WTC11 (cell line): ENCODE results near the gene KLK1. TPM values are rescaled to one million over a fixed set of nuclear protein-coding genes. Genes with fewer than 3 reads are reported as not detected.

Experiments used
- ATAC-seq: fragments of 200-7000 bp; cut with Tn5 transposase; 2 replicates; pipeline ENCODE4 v1.10.0; 2021; ENCODE audit warnings: mild to moderate bottlenecking, moderate library complexity
- CTCF ChIA-PET: fragments of 300-600 bp; sonication (Branson Sonifier 250); formaldehyde crosslinking; loops from one replicate; lab custom pipeline; 2021; ENCODE audit warnings: antibody characterized with exemption; lab: Charles Lee
- POLR2A ChIA-PET: fragments of 350-600 bp; sonication (Branson Sonifier 250); formaldehyde crosslinking; loops from one replicate; lab custom pipeline; 2021; ENCODE audit warnings: antibody characterized with exemption; lab: Charles Lee
- DNase-seq: peaks from one replicate; pipeline ENCODE4 v3.0.0; 2021; ENCODE audit warnings: low spot score
- H3K27ac Mint-ChIP-seq: 2 replicates; pipeline ENCODE4 v1.8.0; 2021; ENCODE audit warnings: mixed read lengths
- H3K27me3 Mint-ChIP-seq: 2 replicates; pipeline ENCODE4 v1.8.0; 2021; ENCODE audit warnings: low read depth, mild to moderate bottlenecking, moderate library complexity, mixed read lengths
- H3K36me3 Mint-ChIP-seq: 2 replicates; pipeline ENCODE4 v1.8.0; 2021; ENCODE audit warnings: mixed read lengths
- H3K4me1 Mint-ChIP-seq: 2 replicates; pipeline ENCODE4 v1.8.0; 2022; ENCODE audit warnings: mixed read lengths
- H3K4me3 Mint-ChIP-seq: 2 replicates; pipeline ENCODE4 v1.8.0; 2021; ENCODE audit warnings: mild to moderate bottlenecking, moderate library complexity, mixed read lengths
- H3K9me3 Mint-ChIP-seq: 2 replicates; pipeline ENCODE4 v1.8.0; 2021; ENCODE audit warnings: mixed read lengths
- CREM ChIP-seq: sonication (generic); formaldehyde crosslinking; IDR thresholded peaks from 2 replicates; pipeline ENCODE4 v1.8.1; 2022; ENCODE audit warnings: mild to moderate bottlenecking, missing genetic modification reagents, moderate library complexity
- GABPB1 ChIP-seq: sonication (generic); formaldehyde crosslinking; IDR thresholded peaks from 2 replicates; pipeline ENCODE4 v1.8.1; 2023; ENCODE audit warnings: mild to moderate bottlenecking, missing genetic modification reagents
- GTF2I ChIP-seq: fragments of 250-450 bp; sonication (Bioruptor Pico); conservative IDR thresholded peaks from 2 replicates; pipeline ENCODE4 v1.4.0; 2021; ENCODE audit warnings: mild to moderate bottlenecking
- JAZF1 ChIP-seq: fragments of 250-450 bp; sonication (Bioruptor Pico); IDR thresholded peaks from 2 replicates; pipeline ENCODE4 v1.9.0; 2021; ENCODE audit warnings: moderate library complexity, mild to moderate bottlenecking, inconsistent platforms
- MXD4 ChIP-seq: fragments of 250-450 bp; sonication (Bioruptor Pico); IDR thresholded peaks from 2 replicates; pipeline ENCODE4 v1.8.0; 2021; ENCODE audit warnings: mild to moderate bottlenecking, moderate library complexity, borderline replicate concordance
- NFE2L1 ChIP-seq: sonication (generic); formaldehyde crosslinking; IDR thresholded peaks from 2 replicates; pipeline ENCODE4 v1.8.1; 2023; ENCODE audit warnings: missing genetic modification reagents
- NR2C2 ChIP-seq: sonication (generic); formaldehyde crosslinking; IDR thresholded peaks from 2 replicates; pipeline ENCODE4 v1.8.0; 2022; ENCODE audit warnings: mild to moderate bottlenecking, missing genetic modification reagents
- OVOL2 ChIP-seq: fragments of 250-450 bp; sonication (Bioruptor Pico); IDR thresholded peaks from 2 replicates; pipeline ENCODE4 v1.9.0; 2021; ENCODE audit warnings: mild to moderate bottlenecking, borderline replicate concordance
- RELA ChIP-seq: sonication (generic); formaldehyde crosslinking; IDR thresholded peaks from 2 replicates; pipeline ENCODE4 v1.8.1; 2022; ENCODE audit warnings: missing genetic modification reagents, mild to moderate bottlenecking, borderline replicate concordance
- SMAD3 ChIP-seq: sonication (generic); formaldehyde crosslinking; IDR thresholded peaks from 2 replicates; pipeline ENCODE4 v1.8.0; 2022; ENCODE audit warnings: missing genetic modification reagents, mild to moderate bottlenecking, borderline replicate concordance
- SOX15 ChIP-seq: fragments of 250-450 bp; sonication (Bioruptor Pico); IDR thresholded peaks from 2 replicates; pipeline ENCODE4 v1.9.0; 2021; ENCODE audit warnings: mild to moderate bottlenecking
- total RNA-seq: library from RNA; stranded (reverse); gene quantifications from 3 replicates; pipeline ENCODE4 v1.2.3, GENCODE V29; 2021
- TF ChIP-seq, protein P1 (sequence below): fragments of 250-450 bp; sonication (Bioruptor Pico); IDR thresholded peaks from 2 replicates; pipeline ENCODE4 v1.9.0; 2021; ENCODE audit warnings: mild to moderate bottlenecking, borderline replicate concordance
- TF ChIP-seq, protein P2 (sequence below): sonication (generic); formaldehyde crosslinking; IDR thresholded peaks from 2 replicates; pipeline ENCODE4 v1.8.1; 2023; ENCODE audit warnings: mild to moderate bottlenecking, missing genetic modification reagents, borderline replicate concordance
- TF ChIP-seq, protein P3 (sequence below): sonication (generic); formaldehyde crosslinking; IDR thresholded peaks from 2 replicates; pipeline ENCODE4 v1.8.0; 2022; ENCODE audit warnings: mild to moderate bottlenecking, missing genetic modification reagents
- TF ChIP-seq, protein P4 (sequence below): fragments of 250-450 bp; sonication (Bioruptor Pico); IDR thresholded peaks from 2 replicates; pipeline ENCODE4 v2.1.2; 2022; ENCODE audit warnings: mild to moderate bottlenecking, moderate library complexity
- TF ChIP-seq, protein P5 (sequence below): sonication (generic); formaldehyde crosslinking; IDR thresholded peaks from 2 replicates; pipeline ENCODE4 v1.8.1; 2022; ENCODE audit warnings: mild to moderate bottlenecking, moderate library complexity, missing genetic modification reagents
- TF ChIP-seq, protein P6 (sequence below): sonication (generic); formaldehyde crosslinking; conservative IDR thresholded peaks from 2 replicates; pipeline ENCODE4 v1.8.1; 2023; ENCODE audit warnings: mild to moderate bottlenecking, low read depth, missing genetic modification reagents, moderate library complexity
- TF ChIP-seq, protein P7 (sequence below): fragments of 250-450 bp; sonication (Bioruptor Pico); IDR thresholded peaks from 2 replicates; pipeline ENCODE4 v1.9.0; 2021; ENCODE audit warnings: mild to moderate bottlenecking
- TF ChIP-seq, protein P8 (sequence below): fragments of 200-600 bp; IDR thresholded peaks from 2 replicates; pipeline ENCODE4 v1.8.0; 2022; ENCODE audit warnings: antibody characterized with exemption

The KLK1 gene
- total RNA-seq, 1 experiment from 2014 or later: 3.9 TPM

DNA sequence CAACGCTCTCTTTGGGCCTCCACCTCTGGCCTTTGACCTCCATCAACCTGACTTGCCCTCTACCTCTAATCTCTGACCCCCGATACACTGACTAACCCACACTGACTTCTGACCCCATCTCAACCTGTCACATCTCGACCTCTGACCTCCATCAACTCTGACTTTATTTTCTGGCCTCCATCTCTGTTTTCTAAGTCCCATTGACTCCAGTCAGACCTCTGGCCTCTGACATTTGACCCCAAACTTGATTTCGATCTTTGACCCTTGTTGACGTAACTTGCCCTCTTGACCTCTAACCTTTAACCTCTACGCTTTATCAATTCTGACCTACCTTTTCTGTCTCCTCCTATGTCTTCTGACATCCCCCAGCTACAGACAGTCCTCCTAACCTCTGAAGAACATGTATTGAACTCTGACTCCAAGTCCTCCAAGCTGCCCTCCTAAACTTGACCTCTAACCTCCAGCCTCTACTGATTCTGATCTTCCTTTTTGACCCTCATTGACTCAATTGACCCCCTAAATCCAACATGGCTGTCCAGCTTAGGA, 32.6 kb downstream of the KLK1 start (continued):
- TF ChIP-seq GTF2I (CRISPR knock-in tag): no peak
- no peak for TF ChIP-seq JAZF1 (CRISPR knock-in tag)

DNA sequence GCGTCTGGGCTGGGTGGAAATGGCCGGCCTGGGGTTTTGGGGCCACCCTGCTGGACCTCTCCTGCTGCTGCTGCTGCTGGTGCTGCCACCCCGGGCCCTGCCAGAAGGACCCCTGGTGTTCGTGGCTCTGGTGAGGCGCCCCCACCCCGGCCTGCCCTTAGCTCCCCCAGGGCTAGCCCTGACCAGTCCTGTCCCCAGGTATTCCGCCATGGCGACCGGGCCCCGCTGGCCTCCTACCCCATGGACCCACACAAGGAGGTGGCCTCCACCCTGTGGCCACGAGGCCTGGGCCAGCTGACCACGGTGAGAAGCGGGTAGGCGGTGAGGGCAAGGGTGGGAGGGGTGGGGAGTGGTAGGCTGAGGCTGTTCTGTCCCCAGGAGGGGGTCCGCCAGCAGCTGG, 33.2 kb downstream of the KLK1 start, which contains the start of gene ACP4:
Gene ACP4, plus strand, starts transcription at position 20 of the 400 bp plus-strand sequence. Its CDS starts 0 bp downstream, at position 20.
- peaks cover 12% of the 10 kb centered on the region for H3K4me1 Mint-ChIP-seq
- TF ChIP-seq, protein P1, sequence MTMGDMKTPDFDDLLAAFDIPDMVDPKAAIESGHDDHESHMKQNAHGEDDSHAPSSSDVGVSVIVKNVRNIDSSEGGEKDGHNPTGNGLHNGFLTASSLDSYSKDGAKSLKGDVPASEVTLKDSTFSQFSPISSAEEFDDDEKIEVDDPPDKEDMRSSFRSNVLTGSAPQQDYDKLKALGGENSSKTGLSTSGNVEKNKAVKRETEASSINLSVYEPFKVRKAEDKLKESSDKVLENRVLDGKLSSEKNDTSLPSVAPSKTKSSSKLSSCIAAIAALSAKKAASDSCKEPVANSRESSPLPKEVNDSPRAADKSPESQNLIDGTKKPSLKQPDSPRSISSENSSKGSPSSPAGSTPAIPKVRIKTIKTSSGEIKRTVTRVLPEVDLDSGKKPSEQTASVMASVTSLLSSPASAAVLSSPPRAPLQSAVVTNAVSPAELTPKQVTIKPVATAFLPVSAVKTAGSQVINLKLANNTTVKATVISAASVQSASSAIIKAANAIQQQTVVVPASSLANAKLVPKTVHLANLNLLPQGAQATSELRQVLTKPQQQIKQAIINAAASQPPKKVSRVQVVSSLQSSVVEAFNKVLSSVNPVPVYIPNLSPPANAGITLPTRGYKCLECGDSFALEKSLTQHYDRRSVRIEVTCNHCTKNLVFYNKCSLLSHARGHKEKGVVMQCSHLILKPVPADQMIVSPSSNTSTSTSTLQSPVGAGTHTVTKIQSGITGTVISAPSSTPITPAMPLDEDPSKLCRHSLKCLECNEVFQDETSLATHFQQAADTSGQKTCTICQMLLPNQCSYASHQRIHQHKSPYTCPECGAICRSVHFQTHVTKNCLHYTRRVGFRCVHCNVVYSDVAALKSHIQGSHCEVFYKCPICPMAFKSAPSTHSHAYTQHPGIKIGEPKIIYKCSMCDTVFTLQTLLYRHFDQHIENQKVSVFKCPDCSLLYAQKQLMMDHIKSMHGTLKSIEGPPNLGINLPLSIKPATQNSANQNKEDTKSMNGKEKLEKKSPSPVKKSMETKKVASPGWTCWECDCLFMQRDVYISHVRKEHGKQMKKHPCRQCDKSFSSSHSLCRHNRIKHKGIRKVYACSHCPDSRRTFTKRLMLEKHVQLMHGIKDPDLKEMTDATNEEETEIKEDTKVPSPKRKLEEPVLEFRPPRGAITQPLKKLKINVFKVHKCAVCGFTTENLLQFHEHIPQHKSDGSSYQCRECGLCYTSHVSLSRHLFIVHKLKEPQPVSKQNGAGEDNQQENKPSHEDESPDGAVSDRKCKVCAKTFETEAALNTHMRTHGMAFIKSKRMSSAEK (CRISPR knock-in tag): no peak
- TF ChIP-seq OVOL2 (CRISPR knock-in tag) (no peak), SOX15 (no peak), MXD4 (CRISPR knock-in tag) (no peak), GABPB1 (CRISPR knock-in tag) (no peak), NR2C2 (no peak), SMAD3 (CRISPR knock-in tag) (no peak), CREM (CRISPR knock-in tag) (no peak), NFE2L1 (CRISPR knock-in tag) (no peak), RELA (CRISPR knock-in tag) (no peak)
- TF ChIP-seq, protein P2, sequence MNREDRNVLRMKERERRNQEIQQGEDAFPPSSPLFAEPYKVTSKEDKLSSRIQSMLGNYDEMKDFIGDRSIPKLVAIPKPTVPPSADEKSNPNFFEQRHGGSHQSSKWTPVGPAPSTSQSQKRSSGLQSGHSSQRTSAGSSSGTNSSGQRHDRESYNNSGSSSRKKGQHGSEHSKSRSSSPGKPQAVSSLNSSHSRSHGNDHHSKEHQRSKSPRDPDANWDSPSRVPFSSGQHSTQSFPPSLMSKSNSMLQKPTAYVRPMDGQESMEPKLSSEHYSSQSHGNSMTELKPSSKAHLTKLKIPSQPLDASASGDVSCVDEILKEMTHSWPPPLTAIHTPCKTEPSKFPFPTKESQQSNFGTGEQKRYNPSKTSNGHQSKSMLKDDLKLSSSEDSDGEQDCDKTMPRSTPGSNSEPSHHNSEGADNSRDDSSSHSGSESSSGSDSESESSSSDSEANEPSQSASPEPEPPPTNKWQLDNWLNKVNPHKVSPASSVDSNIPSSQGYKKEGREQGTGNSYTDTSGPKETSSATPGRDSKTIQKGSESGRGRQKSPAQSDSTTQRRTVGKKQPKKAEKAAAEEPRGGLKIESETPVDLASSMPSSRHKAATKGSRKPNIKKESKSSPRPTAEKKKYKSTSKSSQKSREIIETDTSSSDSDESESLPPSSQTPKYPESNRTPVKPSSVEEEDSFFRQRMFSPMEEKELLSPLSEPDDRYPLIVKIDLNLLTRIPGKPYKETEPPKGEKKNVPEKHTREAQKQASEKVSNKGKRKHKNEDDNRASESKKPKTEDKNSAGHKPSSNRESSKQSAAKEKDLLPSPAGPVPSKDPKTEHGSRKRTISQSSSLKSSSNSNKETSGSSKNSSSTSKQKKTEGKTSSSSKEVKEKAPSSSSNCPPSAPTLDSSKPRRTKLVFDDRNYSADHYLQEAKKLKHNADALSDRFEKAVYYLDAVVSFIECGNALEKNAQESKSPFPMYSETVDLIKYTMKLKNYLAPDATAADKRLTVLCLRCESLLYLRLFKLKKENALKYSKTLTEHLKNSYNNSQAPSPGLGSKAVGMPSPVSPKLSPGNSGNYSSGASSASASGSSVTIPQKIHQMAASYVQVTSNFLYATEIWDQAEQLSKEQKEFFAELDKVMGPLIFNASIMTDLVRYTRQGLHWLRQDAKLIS (CRISPR knock-in tag): no peak
- TF ChIP-seq, protein P3, sequence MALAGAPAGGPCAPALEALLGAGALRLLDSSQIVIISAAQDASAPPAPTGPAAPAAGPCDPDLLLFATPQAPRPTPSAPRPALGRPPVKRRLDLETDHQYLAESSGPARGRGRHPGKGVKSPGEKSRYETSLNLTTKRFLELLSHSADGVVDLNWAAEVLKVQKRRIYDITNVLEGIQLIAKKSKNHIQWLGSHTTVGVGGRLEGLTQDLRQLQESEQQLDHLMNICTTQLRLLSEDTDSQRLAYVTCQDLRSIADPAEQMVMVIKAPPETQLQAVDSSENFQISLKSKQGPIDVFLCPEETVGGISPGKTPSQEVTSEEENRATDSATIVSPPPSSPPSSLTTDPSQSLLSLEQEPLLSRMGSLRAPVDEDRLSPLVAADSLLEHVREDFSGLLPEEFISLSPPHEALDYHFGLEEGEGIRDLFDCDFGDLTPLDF (CRISPR knock-in tag): no peak
- TF ChIP-seq, protein P4, sequence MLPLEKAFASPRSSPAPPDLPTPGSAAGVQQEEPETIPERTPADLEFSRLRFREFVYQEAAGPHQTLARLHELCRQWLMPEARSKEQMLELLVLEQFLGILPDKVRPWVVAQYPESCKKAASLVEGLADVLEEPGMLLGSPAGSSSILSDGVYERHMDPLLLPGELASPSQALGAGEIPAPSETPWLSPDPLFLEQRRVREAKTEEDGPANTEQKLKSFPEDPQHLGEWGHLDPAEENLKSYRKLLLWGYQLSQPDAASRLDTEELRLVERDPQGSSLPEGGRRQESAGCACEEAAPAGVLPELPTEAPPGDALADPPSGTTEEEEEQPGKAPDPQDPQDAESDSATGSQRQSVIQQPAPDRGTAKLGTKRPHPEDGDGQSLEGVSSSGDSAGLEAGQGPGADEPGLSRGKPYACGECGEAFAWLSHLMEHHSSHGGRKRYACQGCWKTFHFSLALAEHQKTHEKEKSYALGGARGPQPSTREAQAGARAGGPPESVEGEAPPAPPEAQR: no peak
- TF ChIP-seq, protein P5, sequence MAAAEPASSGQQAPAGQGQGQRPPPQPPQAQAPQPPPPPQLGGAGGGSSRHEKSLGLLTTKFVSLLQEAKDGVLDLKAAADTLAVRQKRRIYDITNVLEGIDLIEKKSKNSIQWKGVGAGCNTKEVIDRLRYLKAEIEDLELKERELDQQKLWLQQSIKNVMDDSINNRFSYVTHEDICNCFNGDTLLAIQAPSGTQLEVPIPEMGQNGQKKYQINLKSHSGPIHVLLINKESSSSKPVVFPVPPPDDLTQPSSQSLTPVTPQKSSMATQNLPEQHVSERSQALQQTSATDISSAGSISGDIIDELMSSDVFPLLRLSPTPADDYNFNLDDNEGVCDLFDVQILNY (CRISPR knock-in tag): no peak
- TF ChIP-seq, protein P6, sequence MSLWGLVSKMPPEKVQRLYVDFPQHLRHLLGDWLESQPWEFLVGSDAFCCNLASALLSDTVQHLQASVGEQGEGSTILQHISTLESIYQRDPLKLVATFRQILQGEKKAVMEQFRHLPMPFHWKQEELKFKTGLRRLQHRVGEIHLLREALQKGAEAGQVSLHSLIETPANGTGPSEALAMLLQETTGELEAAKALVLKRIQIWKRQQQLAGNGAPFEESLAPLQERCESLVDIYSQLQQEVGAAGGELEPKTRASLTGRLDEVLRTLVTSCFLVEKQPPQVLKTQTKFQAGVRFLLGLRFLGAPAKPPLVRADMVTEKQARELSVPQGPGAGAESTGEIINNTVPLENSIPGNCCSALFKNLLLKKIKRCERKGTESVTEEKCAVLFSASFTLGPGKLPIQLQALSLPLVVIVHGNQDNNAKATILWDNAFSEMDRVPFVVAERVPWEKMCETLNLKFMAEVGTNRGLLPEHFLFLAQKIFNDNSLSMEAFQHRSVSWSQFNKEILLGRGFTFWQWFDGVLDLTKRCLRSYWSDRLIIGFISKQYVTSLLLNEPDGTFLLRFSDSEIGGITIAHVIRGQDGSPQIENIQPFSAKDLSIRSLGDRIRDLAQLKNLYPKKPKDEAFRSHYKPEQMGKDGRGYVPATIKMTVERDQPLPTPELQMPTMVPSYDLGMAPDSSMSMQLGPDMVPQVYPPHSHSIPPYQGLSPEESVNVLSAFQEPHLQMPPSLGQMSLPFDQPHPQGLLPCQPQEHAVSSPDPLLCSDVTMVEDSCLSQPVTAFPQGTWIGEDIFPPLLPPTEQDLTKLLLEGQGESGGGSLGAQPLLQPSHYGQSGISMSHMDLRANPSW (CRISPR knock-in tag): no peak
- TF ChIP-seq, protein P7, sequence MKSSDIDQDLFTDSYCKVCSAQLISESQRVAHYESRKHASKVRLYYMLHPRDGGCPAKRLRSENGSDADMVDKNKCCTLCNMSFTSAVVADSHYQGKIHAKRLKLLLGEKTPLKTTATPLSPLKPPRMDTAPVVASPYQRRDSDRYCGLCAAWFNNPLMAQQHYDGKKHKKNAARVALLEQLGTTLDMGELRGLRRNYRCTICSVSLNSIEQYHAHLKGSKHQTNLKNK: no peak
- TF ChIP-seq, protein P8, sequence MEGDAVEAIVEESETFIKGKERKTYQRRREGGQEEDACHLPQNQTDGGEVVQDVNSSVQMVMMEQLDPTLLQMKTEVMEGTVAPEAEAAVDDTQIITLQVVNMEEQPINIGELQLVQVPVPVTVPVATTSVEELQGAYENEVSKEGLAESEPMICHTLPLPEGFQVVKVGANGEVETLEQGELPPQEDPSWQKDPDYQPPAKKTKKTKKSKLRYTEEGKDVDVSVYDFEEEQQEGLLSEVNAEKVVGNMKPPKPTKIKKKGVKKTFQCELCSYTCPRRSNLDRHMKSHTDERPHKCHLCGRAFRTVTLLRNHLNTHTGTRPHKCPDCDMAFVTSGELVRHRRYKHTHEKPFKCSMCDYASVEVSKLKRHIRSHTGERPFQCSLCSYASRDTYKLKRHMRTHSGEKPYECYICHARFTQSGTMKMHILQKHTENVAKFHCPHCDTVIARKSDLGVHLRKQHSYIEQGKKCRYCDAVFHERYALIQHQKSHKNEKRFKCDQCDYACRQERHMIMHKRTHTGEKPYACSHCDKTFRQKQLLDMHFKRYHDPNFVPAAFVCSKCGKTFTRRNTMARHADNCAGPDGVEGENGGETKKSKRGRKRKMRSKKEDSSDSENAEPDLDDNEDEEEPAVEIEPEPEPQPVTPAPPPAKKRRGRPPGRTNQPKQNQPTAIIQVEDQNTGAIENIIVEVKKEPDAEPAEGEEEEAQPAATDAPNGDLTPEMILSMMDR: no peak
- TF ChIP-seq, all 79 proteins: peak for 0
- ATAC-seq (no peak), DNase-seq (no peak)
- peaks cover 35% of the 10 kb centered on the region for H3K27me3 Mint-ChIP-seq
- ChIA-PET POLR2A (no interaction called here), CTCF (interaction anchor here (1.0 to 3.2 kb wide), 6 partner anchors 11 to 304 kb away, joined by 3 to 8 read pairs (median 4); no protein-coding TSS in a partner anchor)
- H3K27ac Mint-ChIP-seq: no peak within 1 kb of the TSS
- H3K36me3 Mint-ChIP-seq: no peaks in the 10 kb centered on the region
- H3K4me3 Mint-ChIP-seq: no peak within 1 kb of the TSS
- H3K9me3 Mint-ChIP-seq: no peaks in the 10 kb centered on the region
